ENCODE data around the gene GAS2L3.

DNA sequence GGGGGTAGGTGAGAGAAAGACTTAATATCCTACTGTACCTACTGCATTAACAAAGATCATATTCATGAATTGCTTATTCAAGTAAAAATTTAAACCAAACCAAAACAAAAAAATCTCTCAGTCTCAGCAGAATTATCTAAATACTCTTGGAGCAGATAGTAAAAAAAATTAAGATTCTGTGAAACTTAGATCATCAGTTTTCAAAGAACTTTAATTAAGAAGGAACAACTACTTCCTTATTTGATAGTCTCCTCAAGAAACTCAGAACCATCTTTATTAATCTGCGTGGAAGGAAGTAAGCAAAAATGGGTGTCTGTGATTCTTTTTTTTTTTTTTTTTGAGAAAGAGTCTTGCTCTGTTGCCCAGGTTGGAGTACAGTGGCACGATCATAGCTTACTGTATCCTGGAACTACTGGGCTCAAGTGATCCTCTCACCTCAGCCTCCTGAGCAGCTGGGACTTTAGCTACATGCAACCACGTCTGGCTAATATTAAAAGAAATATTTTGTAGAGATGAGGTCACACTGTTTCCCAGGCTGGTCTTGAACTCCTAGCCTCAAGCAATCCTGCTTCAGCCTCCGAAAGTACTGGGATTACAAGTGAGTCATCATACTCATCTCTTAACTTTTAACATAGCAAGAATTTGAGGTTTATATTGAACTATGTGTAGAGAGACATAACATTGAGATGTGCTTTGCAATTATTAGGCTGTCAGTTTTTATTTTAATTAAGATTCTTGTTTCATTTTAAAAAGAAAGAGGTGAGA lies 37.4 kb downstream of the GAS2L3 start:
- TF ChIP-seq POLR2AphosphoS5 (IDR thresholded peaks at IDR 0.05; ENCODE audit: borderline replicate concordance, low read depth, low read length) (no peak), EZH2 (IDR thresholded peaks at IDR 0.05) (no peak)
